Measurements from ENCODE around the gene AAMDC.
"Not testable (repeated sequence)": the region's sequence is repeated elsewhere in the genome, so short reads cannot be mapped to it uniquely, and the experiment has no call there.

The AAMDC gene

GRCh38 chr11:77890619-77891056 is 69.7 kb downstream of the AAMDC start:
- H3K36me3 Mint-ChIP-seq, result peaks cover 23% of the 10 kb centered on the region
- H3K9me3 Mint-ChIP-seq, H3K27me3 Mint-ChIP-seq, H3K4me1 Mint-ChIP-seq, H3K27ac Mint-ChIP-seq, H3K4me3 Mint-ChIP-seq: not testable (repeated sequence)

GRCh38 chr11:77891256-77891655 is 70.3 kb downstream of the AAMDC start:
- H3K4me3 Mint-ChIP-seq, H3K9me3 Mint-ChIP-seq, H3K4me1 Mint-ChIP-seq, H3K27me3 Mint-ChIP-seq, H3K27ac Mint-ChIP-seq: not testable (repeated sequence)
- peaks cover 23% of the 10 kb centered on the region for H3K36me3 Mint-ChIP-seq

- not testable (repeated sequence) for H3K27ac Mint-ChIP-seq, H3K4me3 Mint-ChIP-seq, H3K4me1 Mint-ChIP-seq, H3K9me3 Mint-ChIP-seq, H3K27me3 Mint-ChIP-seq
- peaks cover 24% of the 10 kb centered on the region for H3K36me3 Mint-ChIP-seq
Observed at GRCh38 chr11:77891703-77892102, 70.8 kb downstream of the AAMDC start.

- H3K9me3 Mint-ChIP-seq, H3K27me3 Mint-ChIP-seq, H3K4me3 Mint-ChIP-seq, H3K27ac Mint-ChIP-seq, H3K4me1 Mint-ChIP-seq: not testable (repeated sequence)
- H3K36me3 Mint-ChIP-seq, result peaks cover 16% of the 10 kb centered on the region
Observed at GRCh38 chr11:77894949-77895348, 74.0 kb downstream of the AAMDC start.

- no peaks in the 10 kb centered on the region for H3K27me3 Mint-ChIP-seq
- no peaks in the 10 kb centered on the region for H3K9me3 Mint-ChIP-seq
- H3K27ac Mint-ChIP-seq, result no peak overlapping the region
- peaks cover 11% of the 10 kb centered on the region for H3K36me3 Mint-ChIP-seq
- H3K4me1 Mint-ChIP-seq, result no peaks in the 10 kb centered on the region
- H3K4me3 Mint-ChIP-seq, result no peak overlapping the region
Observed at GRCh38 chr11:77908835-77909234, 87.9 kb downstream of the AAMDC start.

GRCh38 chr11:77909277-77909676 is 88.3 kb downstream of the AAMDC start:
- no peak overlapping the region for H3K4me3 Mint-ChIP-seq
- H3K36me3 Mint-ChIP-seq, result peaks cover 11% of the 10 kb centered on the region
- H3K27me3 Mint-ChIP-seq, result no peaks in the 10 kb centered on the region
- no peak overlapping the region for H3K27ac Mint-ChIP-seq
- H3K9me3 Mint-ChIP-seq, result no peaks in the 10 kb centered on the region
- H3K4me1 Mint-ChIP-seq, result no peaks in the 10 kb centered on the region

- not testable (repeated sequence) for H3K9me3 Mint-ChIP-seq, H3K4me3 Mint-ChIP-seq, H3K36me3 Mint-ChIP-seq, H3K4me1 Mint-ChIP-seq, H3K27me3 Mint-ChIP-seq, H3K27ac Mint-ChIP-seq
Observed at GRCh38 chr11:77910828-77911227, 89.9 kb downstream of the AAMDC start.

GRCh38 chr11:77913608-77914306 is 92.8 kb downstream of the AAMDC start:
- not testable (repeated sequence) for H3K4me3 Mint-ChIP-seq, H3K36me3 Mint-ChIP-seq, H3K27me3 Mint-ChIP-seq, H3K27ac Mint-ChIP-seq, H3K4me1 Mint-ChIP-seq, H3K9me3 Mint-ChIP-seq

GRCh38 chr11:77914307-77914791 is 93.4 kb downstream of the AAMDC start:
- not testable (repeated sequence) for H3K36me3 Mint-ChIP-seq, H3K9me3 Mint-ChIP-seq, H3K4me3 Mint-ChIP-seq, H3K27ac Mint-ChIP-seq, H3K4me1 Mint-ChIP-seq, H3K27me3 Mint-ChIP-seq

- not testable (repeated sequence) for H3K27ac Mint-ChIP-seq, H3K4me3 Mint-ChIP-seq, H3K36me3 Mint-ChIP-seq, H3K27me3 Mint-ChIP-seq, H3K9me3 Mint-ChIP-seq, H3K4me1 Mint-ChIP-seq
Observed at GRCh38 chr11:77917713-77918112, 96.8 kb downstream of the AAMDC start.
